Stimulated activated CD4-positive, alpha-beta T cell treated with anti-CD3 and anti-CD28 coated beads, Interleukin-1b, Interleukin-23, amount 100 ng/mL, for 4 hours (primary cell): ENCODE results near the gene SLC2A8.

Source experiments
- DNase-seq, 2 donors: peaks; one replicate each; pipeline ENCODE4 v3.0.0-alpha.2; 2020; ENCODE audit warnings: low read depth in 2 of 2

SLC2A8 gene

DNA sequence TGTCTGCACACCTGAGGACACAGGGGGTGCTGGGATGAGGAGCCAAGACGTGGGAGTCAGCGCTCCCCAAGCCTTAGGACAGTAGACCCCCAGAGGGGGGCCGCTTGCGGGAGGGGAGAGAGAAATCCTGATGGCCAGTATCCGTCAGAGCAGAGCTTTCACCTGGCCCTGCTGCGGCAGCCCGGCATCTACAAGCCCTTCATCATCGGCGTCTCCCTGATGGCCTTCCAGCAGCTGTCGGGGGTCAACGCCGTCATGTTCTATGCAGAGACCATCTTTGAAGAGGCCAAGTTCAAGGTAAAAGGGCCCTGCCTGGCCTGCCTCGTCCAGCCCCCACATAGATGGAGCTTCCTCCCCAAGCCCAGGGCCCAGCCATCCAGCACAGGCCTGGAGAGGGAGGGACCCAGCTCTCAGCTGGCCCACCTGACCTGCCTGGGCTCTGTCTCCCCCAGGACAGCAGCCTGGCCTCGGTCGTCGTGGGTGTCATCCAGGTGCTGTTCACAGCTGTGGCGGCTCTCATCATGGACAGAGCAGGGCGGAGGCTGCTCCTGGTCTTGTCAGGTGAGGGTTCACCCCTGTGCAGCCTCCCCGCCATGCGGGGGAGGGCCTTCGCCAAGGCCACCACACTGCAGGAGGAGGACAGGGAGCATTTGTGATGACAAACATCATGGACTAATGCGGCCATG, 6.7 kb downstream of the SLC2A8 start:
- DNase-seq, result no peak

- no peak for DNase-seq
These were observed 7.7 kb downstream of the SLC2A8 start for GRCh38 chr9:127404631-127405030.

- DNase-seq, result no peak
These were observed 8.6 kb downstream of the SLC2A8 start for GRCh38 chr9:127405344-127406125.

GRCh38 chr9:127406799-127407491, 10.0 kb downstream of the SLC2A8 start:
- DNase-seq, result no peak

GRCh38 chr9:127407492-127407843, 10.5 kb downstream of the SLC2A8 start:
- no peak for DNase-seq

DNA sequence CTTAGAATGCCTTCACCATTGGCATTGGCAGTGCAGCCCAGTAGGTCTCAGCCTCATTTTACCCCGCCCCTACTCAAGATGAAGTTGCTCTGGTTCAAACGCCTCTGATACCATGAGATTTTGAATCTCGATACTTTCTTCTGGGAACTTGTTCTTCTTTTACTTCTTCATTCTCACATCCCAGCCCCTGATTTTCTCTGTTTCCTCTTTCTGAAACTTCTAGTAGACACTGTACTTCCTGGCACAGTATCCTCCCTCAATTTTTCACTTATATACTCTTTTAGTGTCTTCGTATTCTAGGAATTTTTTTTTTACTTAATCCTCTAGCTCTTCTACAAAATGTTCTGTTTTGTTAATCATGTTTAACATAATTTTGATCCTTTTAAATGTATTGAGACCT, 14.2 kb downstream of the SLC2A8 start:
- no peak for DNase-seq

GRCh38 chr9:127415141-127415540, 18.2 kb downstream of the SLC2A8 start:
- no peak for DNase-seq

GRCh38 chr9:127415657-127416056, 18.7 kb downstream of the SLC2A8 start:
- no peak for DNase-seq

GRCh38 chr9:127417131-127418036, 20.4 kb downstream of the SLC2A8 start:
- DNase-seq, result no peak

- DNase-seq, result peak; percentile 20 to 42
These were observed 21.1 kb downstream of the SLC2A8 start for GRCh38 chr9:127418037-127418471.

- DNase-seq, result no peak
These were observed 22.4 kb downstream of the SLC2A8 start for GRCh38 chr9:127419348-127419747.

GRCh38 chr9:127421057-127421456, 24.1 kb downstream of the SLC2A8 start:
- no peak for DNase-seq

- DNase-seq, result no peak
These were observed 25.3 kb downstream of the SLC2A8 start for GRCh38 chr9:127422133-127422782.

DNA sequence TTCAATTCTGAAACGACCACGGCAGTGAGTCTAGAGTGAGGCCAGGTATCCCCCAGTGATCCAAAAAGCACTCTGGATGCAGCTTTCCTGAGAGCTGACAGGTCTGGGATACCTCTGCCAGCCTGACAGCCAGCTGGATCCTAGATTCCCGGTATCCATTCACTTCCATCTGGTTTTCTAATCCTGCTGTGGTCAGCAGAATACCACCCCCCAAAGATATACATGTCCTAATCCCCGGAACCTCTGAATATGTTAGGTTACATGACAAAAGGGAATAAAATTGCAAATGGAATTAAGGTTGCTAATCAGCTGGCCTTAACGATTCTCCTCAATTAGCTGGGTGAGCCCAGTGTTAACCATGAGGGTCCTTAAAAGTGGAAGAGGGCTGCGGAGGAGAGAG, 25.8 kb downstream of the SLC2A8 start:
- no peak for DNase-seq

- DNase-seq, result no peak
These were observed 26.5 kb downstream of the SLC2A8 start for GRCh38 chr9:127423476-127423933.

- peak; percentile 78 to 90 for DNase-seq
These were observed 27.1 kb downstream of the SLC2A8 start, which contains the start of gene ZNF79 for GRCh38 chr9:127423934-127424675. TSS of gene ZNF79 (plus strand) at chr9:127424382. CDS start at chr9:127424788, 406 bp downstream.

DNA sequence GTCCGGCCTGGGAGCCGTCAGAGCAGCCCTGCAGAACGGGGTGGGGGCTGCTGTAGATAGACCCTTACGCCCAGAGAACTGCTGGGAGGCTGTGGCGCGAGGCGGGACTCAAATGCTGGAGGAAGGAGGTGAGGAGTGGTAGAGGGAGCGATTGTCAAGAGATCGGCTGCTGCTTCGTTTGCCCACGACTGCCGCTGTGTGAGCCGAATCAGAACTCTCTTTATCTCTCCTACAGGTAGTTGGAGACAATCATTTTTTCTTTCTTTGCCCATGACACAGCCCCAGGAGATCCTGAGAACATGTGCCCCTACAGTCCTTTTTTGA, 27.7 kb downstream of the SLC2A8 start:
- DNase-seq, result no peak

GRCh38 chr9:127426756-127427155, 29.8 kb downstream of the SLC2A8 start:
- DNase-seq, result no peak

DNA sequence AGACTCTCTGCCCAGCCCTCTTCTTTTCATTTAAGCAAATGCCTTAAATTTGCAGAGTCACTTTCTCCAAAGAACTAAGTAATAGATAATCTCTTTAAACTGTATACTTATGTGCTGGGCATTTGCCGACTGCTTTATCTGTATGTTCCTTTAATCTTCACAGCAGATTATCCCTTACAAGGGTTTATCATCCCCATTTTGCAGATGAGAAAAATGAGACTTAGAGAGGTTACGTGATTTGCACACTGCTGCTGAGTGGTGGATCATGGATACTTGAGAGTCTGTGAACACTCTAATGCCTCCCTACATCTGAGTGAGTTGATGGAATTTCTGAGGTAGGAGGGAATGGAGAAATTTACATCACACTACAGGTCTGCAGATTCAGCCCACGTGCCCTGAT, 31.4 kb downstream of the SLC2A8 start:
- no peak for DNase-seq

GRCh38 chr9:127430415-127430814, 33.4 kb downstream of the SLC2A8 start:
- DNase-seq, result no peak
